H9 (cell line): ENCODE measurements around the gene EEF1A1. TPM values are rescaled to one million over a fixed set of nuclear protein-coding genes. Genes with fewer than 3 reads are reported as not detected.

Experiments used
- DNase-seq: peaks from one replicate; pipeline ENCODE4 v3.0.0-alpha.2; 2017
- H2AFZ ChIP-seq: one replicate; pipeline ENCODE4 v1.6.1; 2013; ENCODE audit warnings: mild to moderate bottlenecking, low read length, control low read depth, moderate library complexity
- H2AK5ac ChIP-seq: 2 replicates; pipeline ENCODE4 v1.6.1; 2013; ENCODE audit warnings: low read length, control low read depth, mixed read lengths; ENCODE audit not compliant: insufficient read length
- H2BK120ac ChIP-seq: one replicate; pipeline ENCODE4 v1.6.1; 2013; ENCODE audit warnings: low read depth, mild to moderate bottlenecking, low read length, control low read depth, inconsistent platforms; ENCODE audit not compliant: poor library complexity, severe bottlenecking
- H2BK12ac ChIP-seq: 2 replicates; pipeline ENCODE4 v1.6.1; 2013; ENCODE audit warnings: low read length, control low read depth, mixed read lengths, low read depth; ENCODE audit not compliant: insufficient read length
- H2BK15ac ChIP-seq: 2 replicates; pipeline ENCODE4 v1.6.1; 2013; ENCODE audit warnings: low read depth, low read length, control low read depth
- H2BK20ac ChIP-seq: one replicate; pipeline ENCODE4 v1.6.1; 2013; ENCODE audit warnings: low read depth, mild to moderate bottlenecking, low read length, control low read depth, inconsistent platforms; ENCODE audit not compliant: poor library complexity, severe bottlenecking
- H2BK5ac ChIP-seq: 2 replicates; pipeline ENCODE4 v1.6.1; 2013; ENCODE audit warnings: low read length, control low read depth, mixed read lengths; ENCODE audit not compliant: insufficient read length
- H3K14ac ChIP-seq: 2 replicates; pipeline ENCODE4 v1.6.1; 2013; ENCODE audit warnings: low read length, control low read depth; ENCODE audit not compliant: insufficient read depth
- H3K18ac ChIP-seq: 2 replicates; pipeline ENCODE4 v1.6.1; 2013; ENCODE audit warnings: low read depth, mild to moderate bottlenecking, mixed read lengths, low read length, control low read depth; ENCODE audit not compliant: insufficient read length
- H3K23ac ChIP-seq: 2 replicates; pipeline ENCODE4 v1.6.1; 2013; ENCODE audit warnings: low read length, control low read depth, mixed read lengths, low read depth; ENCODE audit not compliant: insufficient read length
- H3K23me2 ChIP-seq: 2 replicates; pipeline ENCODE4 v1.6.1; 2013; ENCODE audit warnings: low read depth, mild to moderate bottlenecking, mixed read lengths, low read length, control low read depth; ENCODE audit not compliant: insufficient read length, poor library complexity, severe bottlenecking
- H3K27ac ChIP-seq: 2 replicates; pipeline ENCODE4 v1.5.1; 2013; ENCODE audit warnings: low read length, control low read depth, mixed read lengths, low read depth; ENCODE audit not compliant: insufficient read length
- H3K27me3 ChIP-seq: 2 replicates; pipeline ENCODE4 v1.6.1; 2013; ENCODE audit warnings: low read length, control low read depth, inconsistent platforms; ENCODE audit not compliant: insufficient read depth
- H3K4ac ChIP-seq: 2 replicates; pipeline ENCODE4 v1.6.1; 2013; ENCODE audit warnings: low read depth, mild to moderate bottlenecking, control low read depth, inconsistent platforms, low read length, moderate library complexity
- H3K4me1 ChIP-seq: 2 replicates; pipeline ENCODE4 v1.6.1; 2013; ENCODE audit warnings: low read length, control low read depth, inconsistent platforms; ENCODE audit not compliant: insufficient read depth
- H3K4me2 ChIP-seq: 2 replicates; pipeline ENCODE4 v1.6.1; 2013; ENCODE audit warnings: low read length, control low read depth, mixed read lengths; ENCODE audit not compliant: insufficient read length, insufficient read depth
- H3K56ac ChIP-seq: 2 replicates; pipeline ENCODE4 v1.6.1; 2013; ENCODE audit warnings: low read depth, mild to moderate bottlenecking, mixed read lengths, low read length, control low read depth; ENCODE audit not compliant: insufficient read length
- H3K79me1 ChIP-seq: 2 replicates; pipeline ENCODE4 v1.6.1; 2013; ENCODE audit warnings: low read depth, mild to moderate bottlenecking, moderate library complexity, low read length, control low read depth, inconsistent platforms; ENCODE audit not compliant: insufficient read depth, poor library complexity, severe bottlenecking
- H3K79me2 ChIP-seq: 2 replicates; pipeline ENCODE4 v1.6.1; 2013; ENCODE audit warnings: low read length, control low read depth, inconsistent platforms; ENCODE audit not compliant: insufficient read depth
- H3K9ac ChIP-seq: 2 replicates; pipeline ENCODE4 v1.6.1; 2013; ENCODE audit warnings: low read length, control low read depth, mixed read lengths; ENCODE audit not compliant: insufficient read length; ENCODE audit errors: extremely low read depth
- H3K9me3 ChIP-seq: one replicate; pipeline ENCODE4 v1.6.1; 2013; ENCODE audit warnings: low read depth, low read length, inconsistent platforms; ENCODE audit not compliant: control insufficient read depth
- H3T11ph ChIP-seq: one replicate; pipeline ENCODE4 v1.6.1; 2013; ENCODE audit warnings: mild to moderate bottlenecking, low read length, control low read depth, inconsistent platforms
- H4K20me1 ChIP-seq: one replicate; pipeline ENCODE4 v1.6.1; 2013; ENCODE audit not compliant: control insufficient read depth, insufficient read length, insufficient read depth
- H4K5ac ChIP-seq: 2 replicates; pipeline ENCODE4 v1.6.1; 2013; ENCODE audit warnings: low read depth, mild to moderate bottlenecking, mixed read lengths, low read length, control low read depth; ENCODE audit not compliant: insufficient read length
- H4K8ac ChIP-seq: replicated peaks from 2 replicates; pipeline ENCODE4 v1.6.1; 2013; ENCODE audit warnings: low read length, control low read depth, mixed read lengths, low read depth; ENCODE audit not compliant: insufficient read length
- H4K91ac ChIP-seq: 2 replicates; pipeline ENCODE4 v1.6.1; 2013; ENCODE audit warnings: low read depth, mild to moderate bottlenecking, moderate library complexity, mixed read lengths, low read length, control low read depth; ENCODE audit not compliant: insufficient read length
- H3K27ac Mint-ChIP-seq, 3 experiments: 2 replicates in 2 of 3; 3 replicates in 1 of 3; pipeline ENCODE4 v1.8.0; 2020 to 2021; ENCODE audit warnings: mixed read lengths in 3 of 3, mild to moderate bottlenecking in 1 of 3, moderate library complexity in 1 of 3
- H3K27me3 Mint-ChIP-seq: 2 replicates; pipeline ENCODE4 v1.8.0; 2021; ENCODE audit warnings: low read depth, mild to moderate bottlenecking, moderate library complexity, mixed read lengths
- H3K36me3 Mint-ChIP-seq, 3 experiments: 2 replicates in 2 of 3; 3 replicates in 1 of 3; pipeline ENCODE4 v1.8.0; 2020 to 2021; ENCODE audit warnings: low read depth in 3 of 3, mixed read lengths in 3 of 3; ENCODE audit not compliant: insufficient read depth in 1 of 3
- H3K4me1 Mint-ChIP-seq, 2 experiments: 2 replicates each; pipeline ENCODE4 v1.8.0; 2020; ENCODE audit warnings: mixed read lengths in 2 of 2
- H3K4me3 Mint-ChIP-seq, 2 experiments: 2 replicates in 1 of 2; 3 replicates in 1 of 2; pipeline ENCODE4 v1.8.0; 2020 to 2021; ENCODE audit warnings: mild to moderate bottlenecking in 2 of 2, mixed read lengths in 2 of 2, moderate library complexity in 1 of 2
- H3K9me3 Mint-ChIP-seq, 2 experiments: 2 replicates in 1 of 2; 3 replicates in 1 of 2; pipeline ENCODE4 v1.8.0; 2020; ENCODE audit warnings: mild to moderate bottlenecking in 2 of 2, mixed read lengths in 2 of 2, moderate library complexity in 1 of 2
- CTCF ChIP-seq: fragments of 200-600 bp; sonication (generic); conservative IDR thresholded peaks from 3 replicates; pipeline ENCODE4 v1.8.0; 2021; ENCODE audit warnings: antibody characterized with exemption, mild to moderate bottlenecking
- WGBS: extraction: QIAGEN DNeasy Blood & Tissue Kit; methylation state at CpG from one replicate; pipeline ENCODE4 v1.1.7; 2013; ENCODE audit warnings: missing lambda C conversion rate, low lambda C conversion rate, mixed read lengths; ENCODE audit not compliant: insufficient read length; ENCODE audit errors: extremely low coverage; 5-methylcytosine and 5-hydroxymethylcytosine counted together
- total RNA-seq: library from RNA; stranded (reverse); gene quantifications from 2 replicates; pipeline ENCODE4 v1.2.1, GENCODE V29; 2021

EEF1A1 gene
- total RNA-seq, 1 experiment from 2014 or later, result 13,057 TPM

DNA sequence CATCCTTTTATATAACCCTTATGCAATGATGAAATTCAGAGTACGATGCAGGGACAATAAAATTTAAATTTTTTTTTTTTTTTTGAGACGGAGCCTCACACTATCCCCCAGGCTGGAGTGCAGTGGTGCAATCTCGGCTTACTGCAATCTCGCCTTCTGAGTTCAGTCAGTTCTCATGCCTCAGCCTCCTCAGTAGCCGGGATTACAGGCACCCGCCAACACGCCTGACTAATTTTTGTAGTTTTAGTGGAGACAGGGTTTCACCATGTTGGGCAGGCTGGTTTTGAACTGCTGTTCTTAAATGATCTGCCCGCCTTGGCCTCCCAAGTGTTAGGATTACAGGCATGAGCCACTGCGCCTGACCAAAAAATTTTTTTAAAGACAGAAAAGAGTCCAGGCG lies 44.1 kb downstream of the EEF1A1 start:
- Mint-ChIP-seq H3K4me1 (no peaks in the 10 kb centered on the region), H3K27ac (no peak overlapping the region), H3K36me3 (peaks cover 23 to 75% (median 61%) of the 10 kb centered on the region in 3 experiments; a peak in 6 of 7 replicates), H3K4me3 (no peak overlapping the region), H3K27me3 (no peaks in the 10 kb centered on the region), H3K9me3 (no peaks in the 10 kb centered on the region)
- DNase-seq, result no peak
- H4K91ac ChIP-seq, result no peak overlapping the region
- TF ChIP-seq CTCF, result no peak
- no CpG with 5 or more reads among the region's 10 CpGs for WGBS
- H2AFZ ChIP-seq, result no peak overlapping the region
- H2BK120ac ChIP-seq, result no peak overlapping the region
- no peak overlapping the region for H2BK20ac ChIP-seq
- no peaks in the 10 kb centered on the region for H3K79me1 ChIP-seq
- H4K20me1 ChIP-seq, result no peaks in the 10 kb centered on the region
- no peak overlapping the region for H3K18ac ChIP-seq
- H3K79me2 ChIP-seq, result no peaks in the 10 kb centered on the region
- no peak overlapping the region for H2AK5ac ChIP-seq
- no peak overlapping the region for H3K4ac ChIP-seq
- no peaks in the 10 kb centered on the region for H3K4me1 ChIP-seq
- H3T11ph ChIP-seq, result no peak overlapping the region
- H3K23ac ChIP-seq, result no peak overlapping the region
- H3K23me2 ChIP-seq, result no peaks in the 10 kb centered on the region
- no peak overlapping the region for H3K56ac ChIP-seq
- no peak overlapping the region for H3K4me2 ChIP-seq
- H3K14ac ChIP-seq, result no peak overlapping the region
- H3K27me3 ChIP-seq, result no peaks in the 10 kb centered on the region
- no peak overlapping the region for H4K8ac ChIP-seq
- no peak overlapping the region for H4K5ac ChIP-seq
- H3K9me3 ChIP-seq, result no peaks in the 10 kb centered on the region
- no peak overlapping the region for H3K9ac ChIP-seq
- no peak overlapping the region for H2BK5ac ChIP-seq
- H2BK15ac ChIP-seq, result no peak overlapping the region
- H2BK12ac ChIP-seq, result no peak overlapping the region
- no peak overlapping the region for H3K27ac ChIP-seq
